ENCODE data around the gene RAB1A. TPM values are rescaled to one million over a fixed set of nuclear protein-coding genes. Genes with fewer than 3 reads are reported as not detected.

Gene RAB1A
- total and polyA plus RNA-seq, 2 experiments from 2014 or later: 47.1 to 233 TPM

DNA sequence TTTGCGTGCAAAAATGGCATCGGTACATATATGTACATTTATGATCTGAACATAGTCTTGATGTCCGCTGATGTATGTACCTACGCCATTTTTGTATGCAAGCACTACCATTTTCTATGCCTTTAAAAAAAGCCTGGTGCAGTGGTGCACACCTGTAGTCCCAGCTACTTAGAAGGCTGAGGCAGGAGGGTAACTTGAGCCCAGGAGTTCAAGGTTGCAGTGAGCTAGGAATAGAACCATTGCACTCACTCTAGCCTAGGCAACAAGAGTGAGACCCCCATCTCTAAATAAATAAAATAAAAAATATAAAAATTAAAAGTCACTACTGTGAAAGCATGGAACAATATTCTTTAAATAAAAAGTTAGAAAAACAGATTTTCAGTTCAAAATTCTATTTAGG, 16.7 kb downstream of the RAB1A start:
- Histone ChIP-seq H3K4me1 (ENCODE audit: low read depth) (no peaks in the 10 kb centered on the region), H3K36me3 (no peaks in the 10 kb centered on the region), H3K27ac (no peak overlapping the region), H3K4me3 (no peak overlapping the region), H3K9me3 (ENCODE audit: low read depth) (no peaks in the 10 kb centered on the region), H3K27me3 (no peaks in the 10 kb centered on the region)
- DNase-seq (ENCODE audit: low read depth in 1 of 2, low spot score in 1 of 2): no peak
- TF ChIP-seq, protein P1, sequence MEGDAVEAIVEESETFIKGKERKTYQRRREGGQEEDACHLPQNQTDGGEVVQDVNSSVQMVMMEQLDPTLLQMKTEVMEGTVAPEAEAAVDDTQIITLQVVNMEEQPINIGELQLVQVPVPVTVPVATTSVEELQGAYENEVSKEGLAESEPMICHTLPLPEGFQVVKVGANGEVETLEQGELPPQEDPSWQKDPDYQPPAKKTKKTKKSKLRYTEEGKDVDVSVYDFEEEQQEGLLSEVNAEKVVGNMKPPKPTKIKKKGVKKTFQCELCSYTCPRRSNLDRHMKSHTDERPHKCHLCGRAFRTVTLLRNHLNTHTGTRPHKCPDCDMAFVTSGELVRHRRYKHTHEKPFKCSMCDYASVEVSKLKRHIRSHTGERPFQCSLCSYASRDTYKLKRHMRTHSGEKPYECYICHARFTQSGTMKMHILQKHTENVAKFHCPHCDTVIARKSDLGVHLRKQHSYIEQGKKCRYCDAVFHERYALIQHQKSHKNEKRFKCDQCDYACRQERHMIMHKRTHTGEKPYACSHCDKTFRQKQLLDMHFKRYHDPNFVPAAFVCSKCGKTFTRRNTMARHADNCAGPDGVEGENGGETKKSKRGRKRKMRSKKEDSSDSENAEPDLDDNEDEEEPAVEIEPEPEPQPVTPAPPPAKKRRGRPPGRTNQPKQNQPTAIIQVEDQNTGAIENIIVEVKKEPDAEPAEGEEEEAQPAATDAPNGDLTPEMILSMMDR (IDR thresholded peaks at IDR 0.05; ENCODE audit: low read depth, low read length): no peak

DNA sequence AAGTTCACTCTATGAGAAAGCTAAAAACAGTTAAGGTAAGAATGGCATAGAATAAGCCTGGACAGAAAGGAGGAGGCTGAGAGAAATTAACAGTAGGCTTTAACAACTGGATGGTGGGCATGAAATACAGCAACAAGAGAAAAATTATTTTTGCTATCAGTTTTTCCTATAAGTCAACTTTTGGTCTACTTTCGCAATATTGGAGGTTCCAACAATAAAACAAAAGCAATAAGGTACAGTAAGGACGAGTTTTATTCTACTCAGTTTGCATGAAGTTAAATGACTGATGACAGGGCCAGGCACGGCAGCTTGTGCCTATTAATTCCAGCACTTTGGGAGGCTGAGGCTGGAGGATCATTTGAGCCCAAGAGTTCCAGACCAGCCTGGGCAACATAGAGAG, 17.3 kb downstream of the RAB1A start:
- no peaks in the 10 kb centered on the region for H3K27me3 ChIP-seq
- TF ChIP-seq, protein P1 (IDR thresholded peaks at IDR 0.05; ENCODE audit: low read depth, low read length): no peak
- no peaks in the 10 kb centered on the region for H3K36me3 ChIP-seq
- no peak for DNase-seq (ENCODE audit: low read depth in 1 of 2, low spot score in 1 of 2)
- H3K4me3 ChIP-seq: no peak overlapping the region
- no peak overlapping the region for H3K27ac ChIP-seq
- no peaks in the 10 kb centered on the region for H3K9me3 ChIP-seq (ENCODE audit: low read depth)
- H3K4me1 ChIP-seq (ENCODE audit: low read depth): no peaks in the 10 kb centered on the region

DNA sequence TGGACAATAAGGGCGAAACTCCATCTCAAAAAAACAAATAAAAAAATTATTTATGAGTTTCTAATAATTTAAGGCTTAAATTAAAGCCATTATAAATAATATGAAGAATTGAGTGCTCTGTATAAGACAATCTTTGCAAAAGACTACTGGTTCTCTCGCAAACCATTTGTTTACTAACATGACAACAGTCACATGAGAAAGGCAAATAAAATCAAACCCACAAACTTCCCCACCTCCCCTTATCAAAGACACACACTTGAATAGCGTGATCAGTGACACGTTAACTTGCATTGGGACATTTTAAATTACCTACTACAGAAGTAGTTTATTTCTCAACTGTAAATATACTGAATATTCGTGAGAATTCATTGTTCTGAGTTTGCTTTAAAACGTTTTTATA, 21.1 kb downstream of the RAB1A start:
- Histone ChIP-seq H3K4me1 (ENCODE audit: low read depth) (no peaks in the 10 kb centered on the region), H3K4me3 (no peak overlapping the region), H3K27me3 (no peaks in the 10 kb centered on the region), H3K27ac (no peak overlapping the region), H3K36me3 (peaks cover 4% of the 10 kb centered on the region), H3K9me3 (ENCODE audit: low read depth) (no peaks in the 10 kb centered on the region)
- no peak for DNase-seq (ENCODE audit: low read depth in 1 of 2, low spot score in 1 of 2)
- TF ChIP-seq, protein P1 (IDR thresholded peaks at IDR 0.05; ENCODE audit: low read depth, low read length): no peak

DNA sequence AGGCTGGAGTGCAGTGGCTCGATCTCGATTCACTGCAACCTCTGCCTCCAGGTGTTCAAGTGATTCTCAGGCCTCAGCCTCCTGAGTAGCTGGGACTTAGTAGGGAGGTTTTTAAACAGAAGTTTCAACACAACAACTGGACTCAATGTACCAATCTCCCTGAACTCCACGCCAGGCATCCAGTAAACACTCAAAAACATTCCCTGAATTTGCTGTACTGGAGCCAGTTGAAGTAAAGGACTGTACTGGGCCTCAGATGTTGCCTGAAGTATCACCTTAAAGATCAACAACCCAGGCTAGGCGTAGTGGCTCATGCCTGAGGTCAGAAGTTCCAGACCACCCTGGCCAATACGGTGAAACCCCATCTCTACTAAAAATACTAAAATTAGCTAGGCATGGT, 22.4 kb downstream of the RAB1A start:
- Histone ChIP-seq H3K36me3 (peaks cover 5% of the 10 kb centered on the region), H3K27me3 (no peaks in the 10 kb centered on the region), H3K4me3 (no peak overlapping the region), H3K9me3 (ENCODE audit: low read depth) (no peaks in the 10 kb centered on the region), H3K4me1 (ENCODE audit: low read depth) (no peaks in the 10 kb centered on the region), H3K27ac (no peak overlapping the region)
- TF ChIP-seq, protein P1 (IDR thresholded peaks at IDR 0.05; ENCODE audit: low read depth, low read length): no peak
- no peak for DNase-seq (ENCODE audit: low read depth in 1 of 2, low spot score in 1 of 2)

DNA sequence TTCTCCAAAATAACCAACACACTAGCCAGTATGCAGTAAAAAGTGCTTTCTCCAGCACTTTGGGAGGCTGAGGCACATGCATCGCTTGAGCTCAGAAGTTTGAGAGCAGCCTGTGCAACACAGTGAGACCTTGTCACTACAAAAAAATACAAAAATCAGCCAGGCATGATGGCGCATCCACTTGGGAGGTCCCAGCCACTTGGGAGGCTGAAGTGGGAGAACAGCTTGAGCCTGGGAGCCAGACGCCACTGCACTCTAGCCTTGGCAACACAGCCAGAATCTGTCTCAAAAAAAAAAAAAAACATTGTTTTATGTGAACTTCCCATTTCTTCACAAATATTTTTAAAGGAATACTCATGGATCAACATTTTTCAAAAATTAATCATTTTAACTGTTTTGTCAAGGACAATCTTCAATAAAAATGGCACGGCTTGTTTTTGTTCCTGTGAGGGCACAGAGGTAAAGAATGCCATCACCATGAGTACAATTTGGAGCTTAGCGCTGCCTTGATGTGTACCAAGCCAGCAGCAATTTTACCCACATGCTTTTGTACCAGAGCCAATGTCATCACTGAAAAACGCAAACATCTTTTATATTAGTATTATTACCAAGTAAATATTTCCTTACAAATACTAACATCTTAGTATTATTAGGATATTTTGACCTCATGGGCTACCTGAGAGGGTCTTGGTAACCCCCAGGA, 26.7 kb downstream of the RAB1A start:
- H3K9me3 ChIP-seq (ENCODE audit: low read depth): no peaks in the 10 kb centered on the region
- peaks cover 25% of the 10 kb centered on the region for H3K36me3 ChIP-seq
- H3K4me1 ChIP-seq (ENCODE audit: low read depth): no peaks in the 10 kb centered on the region
- H3K27me3 ChIP-seq: no peaks in the 10 kb centered on the region
- no peak overlapping the region for H3K27ac ChIP-seq
- H3K4me3 ChIP-seq: no peak overlapping the region
- DNase-seq (ENCODE audit: low read depth in 1 of 2, low spot score in 1 of 2): no peak
- TF ChIP-seq, protein P1 (IDR thresholded peaks at IDR 0.05; ENCODE audit: low read depth, low read length): no peak

Measured in cardiac muscle cell (in vitro differentiated cells and primary cell).